Measurements from ENCODE around the gene LGI2.
"Not testable (repeated sequence)": the region's sequence is repeated elsewhere in the genome, so short reads cannot be mapped to it uniquely, and the experiment has no call there.

LGI2 gene

DNA sequence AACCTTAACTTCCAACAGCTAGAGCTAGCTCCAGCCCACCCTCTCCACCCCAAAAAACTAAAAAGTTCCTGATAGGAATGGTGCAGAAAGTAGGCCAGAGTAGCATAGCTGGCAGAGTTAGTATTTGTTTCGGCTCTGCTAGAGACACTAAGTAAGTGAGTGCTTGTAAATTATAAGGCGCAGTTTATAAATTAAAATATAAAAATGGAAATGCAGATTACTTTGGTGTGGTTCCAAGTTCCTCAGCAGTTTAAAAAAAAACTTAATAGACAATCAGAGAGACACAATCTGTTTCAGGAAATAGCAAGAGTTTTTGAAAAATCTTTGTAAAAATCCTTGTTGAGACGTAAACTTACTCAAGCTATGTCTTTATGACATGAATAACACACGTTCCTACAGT, 2.8 kb upstream of the LGI2 start:
- DNase-seq = no peak

- DNase-seq = no peak
Measured at GRCh38 chr4:25032126-25032525, 1.4 kb upstream of the LGI2 start.

DNA sequence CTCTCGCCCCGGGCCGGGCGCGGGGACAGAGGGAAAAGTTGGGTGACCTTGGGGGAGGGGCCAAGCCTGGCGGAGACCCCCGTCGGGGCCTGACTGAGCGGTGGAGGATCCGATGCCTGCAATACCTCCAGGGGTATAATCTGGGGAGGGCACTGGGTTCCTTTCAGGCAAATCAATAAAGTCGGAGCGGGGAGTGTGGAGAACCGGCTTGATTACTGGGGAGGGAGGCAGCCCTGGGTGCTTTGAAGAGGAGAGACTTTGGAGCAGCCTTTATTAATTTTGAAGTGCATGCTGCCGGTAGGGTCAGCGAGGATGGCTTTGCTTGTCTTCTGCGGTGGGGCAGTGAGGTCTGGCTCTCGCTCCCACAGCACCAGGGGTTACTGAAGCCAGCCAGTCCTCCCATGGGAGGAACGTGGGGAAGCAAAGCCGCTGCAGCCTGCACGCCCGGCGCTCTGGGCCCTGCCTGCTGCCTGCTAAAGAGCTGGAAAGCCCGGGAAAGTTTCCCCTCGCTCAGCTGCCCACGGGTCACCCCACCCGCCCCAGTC, 403 bp upstream of the LGI2 start:
- no peak for DNase-seq

GRCh38 chr4:25029479-25030276, 1.1 kb downstream of the LGI2 start:
- DNase-seq = no peak

- no peak for DNase-seq
Measured at GRCh38 chr4:25028851-25029250, 1.9 kb downstream of the LGI2 start.

- DNase-seq = no peak
Measured at GRCh38 chr4:25022766-25023165, 8.0 kb downstream of the LGI2 start.

- DNase-seq = no peak
Measured at GRCh38 chr4:25021216-25021615, 9.5 kb downstream of the LGI2 start.

- no peak for DNase-seq
Measured at GRCh38 chr4:25020236-25020635, 10.5 kb downstream of the LGI2 start.

DNA sequence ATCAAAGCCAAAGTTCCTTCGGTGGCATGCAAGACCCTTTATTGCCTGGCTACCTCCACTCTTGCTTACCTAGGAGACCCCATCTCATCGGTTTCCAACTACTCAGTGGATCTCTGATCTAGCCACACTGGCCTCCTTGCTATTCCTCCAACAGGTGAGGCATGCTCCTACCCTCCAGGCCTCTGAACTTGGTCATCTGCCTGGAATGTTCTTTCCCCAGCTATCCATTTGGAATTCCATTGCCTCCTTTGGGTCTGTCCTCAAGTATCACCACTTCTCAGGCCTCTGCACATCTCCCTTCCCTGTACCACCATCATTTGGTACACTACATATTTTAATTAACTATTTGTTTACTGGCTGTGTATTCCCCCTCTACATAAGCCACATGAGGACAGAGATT, 11.2 kb downstream of the LGI2 start:
- no peak for DNase-seq

DNA sequence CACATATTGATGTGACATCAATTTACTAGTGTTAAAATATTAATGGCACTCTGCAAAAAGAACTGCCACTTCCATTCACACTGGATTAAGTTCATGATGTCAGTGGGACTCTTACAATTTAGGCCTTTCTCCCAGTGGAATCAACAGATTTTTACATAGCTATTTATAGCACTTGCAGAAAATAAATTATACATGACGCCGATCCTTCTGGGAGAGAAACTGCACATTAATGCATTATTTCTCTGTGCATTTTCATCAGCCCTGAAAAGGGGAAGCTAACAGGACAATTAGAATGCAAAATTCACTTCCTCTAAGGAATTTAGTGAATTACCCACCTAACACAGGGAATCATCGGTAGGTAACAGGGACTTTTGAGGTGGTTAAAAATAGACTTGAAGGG, 15.7 kb downstream of the LGI2 start:
- DNase-seq = no peak

GRCh38 chr4:25014662-25014983, 16.1 kb downstream of the LGI2 start:
- DNase-seq = not testable (repeated sequence)

DNA sequence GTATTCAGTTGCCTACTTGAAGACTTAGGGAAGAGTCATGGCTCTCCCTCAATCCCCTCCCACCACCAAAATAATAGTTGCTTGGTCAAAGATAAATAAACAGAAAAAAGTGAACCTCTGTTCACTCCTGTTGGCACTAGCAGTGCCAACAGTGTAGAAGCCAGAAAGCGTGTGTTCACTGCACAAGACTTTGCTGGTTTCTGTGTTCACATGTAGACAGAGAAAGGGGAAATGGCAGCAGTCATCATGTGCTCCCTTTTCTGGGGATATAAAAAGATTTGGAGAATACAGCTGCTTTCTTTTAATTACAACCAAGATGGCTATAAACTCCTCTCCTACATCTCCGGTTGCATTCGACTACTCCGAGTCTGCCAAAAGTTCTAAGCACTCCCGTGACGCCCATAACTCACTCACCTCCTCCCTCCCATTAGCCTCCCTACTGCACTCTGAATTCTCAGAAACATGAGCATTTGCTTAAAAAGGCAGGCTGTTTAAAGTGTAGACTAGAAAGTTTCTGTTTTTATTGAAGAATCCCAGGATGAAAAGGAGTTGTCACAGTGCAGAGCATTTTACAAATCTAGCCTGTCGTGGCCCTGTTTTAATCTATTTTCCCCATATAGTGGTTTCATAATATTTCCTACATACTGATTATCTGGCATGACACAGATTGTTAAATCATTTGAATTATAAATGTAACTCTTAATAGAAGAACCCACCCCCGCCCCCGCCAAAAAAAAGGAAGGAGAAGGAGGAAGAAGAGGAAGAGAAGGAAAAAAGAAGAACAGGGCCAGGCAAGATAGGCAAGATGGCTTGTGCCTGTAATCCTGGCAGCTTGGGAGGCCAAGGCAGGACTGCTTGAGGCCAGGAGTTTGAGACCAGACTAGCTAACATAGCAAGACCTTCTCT, 16.7 kb downstream of the LGI2 start:
- DNase-seq = no peak

DNA sequence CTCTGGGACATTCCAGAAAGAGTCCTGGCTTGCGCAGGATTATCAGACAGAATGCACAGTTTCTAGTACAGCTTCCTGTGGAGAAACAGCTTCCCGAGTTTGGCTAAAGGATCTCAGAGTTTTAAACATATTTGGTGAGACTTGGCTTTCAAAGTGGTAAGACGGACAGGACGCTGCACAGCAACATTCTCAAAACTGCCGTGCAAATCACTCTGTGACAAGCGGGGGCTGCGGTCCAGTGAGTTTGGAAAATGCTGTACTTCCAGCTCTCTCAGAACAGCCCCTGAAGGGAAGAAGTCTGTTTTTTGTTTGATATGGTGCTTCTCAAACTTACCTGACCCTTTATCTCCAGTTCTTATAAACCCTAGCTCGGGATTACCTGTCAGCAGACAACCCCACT, 18.1 kb downstream of the LGI2 start:
- no peak for DNase-seq

- no peak for DNase-seq
Measured at GRCh38 chr4:25011135-25011866, 19.4 kb downstream of the LGI2 start.

DNA sequence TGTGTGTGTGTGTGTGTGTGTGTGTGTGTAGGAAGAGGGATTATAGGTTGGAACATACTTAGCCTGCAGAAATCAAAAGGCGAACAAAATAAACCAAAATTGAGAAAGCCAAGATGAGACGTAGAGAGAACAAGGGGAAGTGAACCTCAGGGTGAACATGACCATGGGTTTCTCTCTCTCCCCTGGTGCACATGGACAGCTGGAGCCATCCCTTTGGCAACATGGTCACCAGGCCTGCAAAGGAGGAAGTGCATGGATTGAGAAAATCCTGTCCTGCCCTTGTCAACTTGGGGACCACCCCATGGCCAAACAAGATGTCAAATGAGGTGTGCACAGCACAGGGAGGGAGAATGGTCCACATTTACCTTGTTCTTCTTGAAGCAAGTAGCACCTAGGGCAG, 23.1 kb downstream of the LGI2 start:
- DNase-seq = no peak

DNA sequence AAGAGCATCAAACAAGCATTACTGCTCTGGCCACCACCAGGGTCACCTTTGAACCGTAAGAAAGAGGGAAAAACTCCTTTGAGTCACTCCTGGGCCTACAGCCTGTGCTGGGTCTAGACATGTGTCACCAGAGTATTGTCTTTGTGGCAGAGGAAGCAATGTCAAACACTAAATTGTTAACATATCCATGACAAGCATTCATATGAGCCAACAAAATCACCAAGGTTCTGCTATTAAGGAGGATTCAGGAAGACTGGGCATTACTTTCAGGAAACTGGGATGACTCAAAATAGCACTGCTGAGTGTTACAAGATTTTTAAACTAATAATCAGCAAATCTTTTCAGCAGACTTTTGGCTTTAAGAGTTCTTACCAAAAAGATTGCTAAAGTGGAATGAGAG, 28.1 kb downstream of the LGI2 start:
- no peak for DNase-seq

DNA sequence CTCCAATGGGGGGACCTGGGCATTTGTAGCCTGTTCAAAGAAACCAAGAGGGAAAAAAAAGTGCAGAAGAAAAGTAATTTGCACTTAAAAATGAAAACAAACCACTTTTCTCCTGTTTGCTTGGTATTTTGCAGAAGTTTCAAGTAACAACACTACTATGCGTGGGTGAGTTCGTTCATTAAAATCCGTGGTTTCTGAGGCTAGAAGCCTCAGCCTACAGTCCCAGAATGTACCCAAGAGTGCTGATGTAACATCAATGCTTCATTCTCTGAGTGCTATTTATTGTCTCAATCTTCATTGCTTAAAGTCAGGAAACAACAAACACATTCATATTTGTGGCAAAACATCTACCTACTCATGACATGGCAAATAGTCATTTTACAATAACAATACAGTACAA, 29.2 kb downstream of the LGI2 start:
- DNase-seq = no peak

DNA sequence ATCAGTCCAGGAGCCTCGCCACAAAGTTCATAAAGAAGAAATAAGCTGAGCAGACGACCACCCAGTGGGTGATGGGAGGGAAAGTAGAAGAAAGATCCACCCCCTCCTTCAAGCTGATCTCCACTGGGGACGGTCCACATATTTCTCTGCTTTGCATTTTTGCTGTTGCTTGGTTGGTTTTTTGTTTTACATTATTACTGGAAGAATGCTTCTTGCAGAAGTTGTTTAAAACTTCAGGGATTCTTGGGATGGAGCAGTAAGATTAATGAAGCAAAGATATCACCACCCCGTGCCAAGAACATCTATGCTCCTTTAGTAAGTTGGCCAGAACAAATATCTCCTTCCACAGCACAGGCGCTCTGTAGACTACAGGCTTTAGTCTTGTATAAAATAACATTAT, 30.1 kb downstream of the LGI2 start:
- no peak for DNase-seq

- no peak for DNase-seq
Measured at GRCh38 chr4:24999392-25000089, 31.2 kb downstream of the LGI2 start.

- no peak for DNase-seq
Measured at GRCh38 chr4:24995346-24995919, 35.3 kb downstream of the LGI2 start.

- DNase-seq = no peak
Measured at GRCh38 chr4:24993551-24994080, 37.1 kb downstream of the LGI2 start.

DNA sequence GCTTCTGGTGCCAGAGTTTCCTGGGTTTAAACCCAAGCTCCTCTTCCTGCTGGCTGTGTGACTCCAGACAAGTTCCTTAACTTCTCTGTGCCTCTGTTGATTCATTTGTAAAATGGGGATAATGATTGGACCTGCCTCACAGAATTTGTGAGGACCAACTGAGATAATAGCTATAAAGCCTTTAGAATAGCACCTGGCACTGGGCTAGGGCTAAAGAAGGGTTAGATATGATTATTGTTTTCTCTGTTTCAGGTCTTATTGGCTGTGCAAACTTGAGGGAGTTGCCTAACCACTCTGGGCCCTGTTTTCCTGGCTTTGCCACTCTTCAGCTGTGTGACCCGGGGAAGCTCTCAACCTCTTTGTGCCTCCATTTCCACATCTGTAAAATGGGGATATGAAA, 37.8 kb downstream of the LGI2 start:
- no peak for DNase-seq
